NT2/D1 (cell line): Measurements from ENCODE around the gene KBTBD7.

ENCODE experiments used
- YY1 ChIP-seq: IDR thresholded peaks from 2 replicates; pipeline ENCODE4 v1.6.1; 2011; ENCODE audit not compliant: insufficient read length, insufficient read depth
- ZNF274 ChIP-seq: IDR thresholded peaks from 2 replicates; pipeline ENCODE4 v1.6.1; 2011; ENCODE audit warnings: mild to moderate bottlenecking, low read depth, low read length

DNA sequence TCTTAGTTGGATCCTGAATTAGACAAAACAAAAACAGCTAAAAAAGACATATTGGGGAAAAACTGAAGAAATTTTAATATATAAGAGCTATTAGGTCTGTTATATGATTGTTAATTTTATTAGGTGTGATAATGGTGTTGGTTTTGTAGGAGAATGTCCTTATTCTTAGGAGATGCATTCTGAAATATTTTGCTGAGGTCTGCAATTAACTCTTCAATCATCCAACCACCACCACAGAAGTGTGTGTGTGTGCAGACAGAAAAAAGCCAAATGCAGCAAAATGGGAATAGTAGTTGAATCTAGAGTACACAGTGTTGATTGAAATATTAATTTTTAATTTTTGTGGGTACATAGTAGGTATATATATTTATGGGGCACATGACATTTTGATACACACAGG lies 12.1 kb upstream of the KBTBD7 start:
- no peak for TF ChIP-seq YY1
- TF ChIP-seq ZNF274: no peak
